NCI-H524 (cell line): ENCODE data around the gene MUS81.

Experiments
- DNase-seq, 2 experiments: peaks; one replicate each; lab custom pipeline; 2025; lab: John Stamatoyannopoulos, UW

MUS81 gene

GRCh38 chr11:65873318-65874156 lies 13.3 kb downstream of the MUS81 start:
- DNase-seq: peak; percentile 87 to 93

GRCh38 chr11:65879617-65880016 lies 19.4 kb downstream of the MUS81 start, which contains the start of gene CTSW:
TSS of gene CTSW (plus strand) at chr11:65879837. CDS start at chr11:65879855, 18 bp downstream.
- DNase-seq: no peak

DNA sequence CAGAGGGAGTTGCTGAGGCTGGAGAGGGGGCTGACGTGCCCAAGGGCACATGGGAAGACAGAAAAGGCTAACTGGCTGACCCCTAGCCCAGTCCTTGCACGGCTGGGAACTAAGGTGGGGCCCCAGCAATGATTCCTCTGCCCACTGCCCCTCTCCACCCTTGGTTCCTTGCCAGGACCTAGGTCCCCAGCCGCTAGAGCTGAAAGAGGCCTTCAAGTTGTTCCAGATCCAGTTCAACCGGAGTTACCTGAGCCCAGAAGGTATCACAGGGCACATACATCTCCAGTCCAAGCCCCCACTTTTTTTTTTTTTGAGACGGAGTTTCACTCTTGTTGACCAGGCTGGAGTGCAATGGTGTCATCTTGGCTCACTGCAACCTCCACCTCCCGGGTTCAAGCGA lies 19.8 kb downstream of the MUS81 start:
- DNase-seq: no peak

- DNase-seq: no peak
Measured at GRCh38 chr11:65880844-65881421, 20.7 kb downstream of the MUS81 start.

GRCh38 chr11:65882120-65883057 lies 22.2 kb downstream of the MUS81 start:
- no peak for DNase-seq

- no peak for DNase-seq
Measured at GRCh38 chr11:65883058-65883761, 23.0 kb downstream of the MUS81 start.

GRCh38 chr11:65883786-65884715 lies 23.8 kb downstream of the MUS81 start:
- no peak for DNase-seq

GRCh38 chr11:65884716-65885092 lies 24.5 kb downstream of the MUS81 start:
- peak; percentile 33 to 69 for DNase-seq

- no peak for DNase-seq
Measured at GRCh38 chr11:65885231-65885630, 25.0 kb downstream of the MUS81 start.

- no peak for DNase-seq
Measured at GRCh38 chr11:65885808-65886536, 25.7 kb downstream of the MUS81 start.

GRCh38 chr11:65886826-65887722 lies 26.8 kb downstream of the MUS81 start:
- no peak for DNase-seq

DNA sequence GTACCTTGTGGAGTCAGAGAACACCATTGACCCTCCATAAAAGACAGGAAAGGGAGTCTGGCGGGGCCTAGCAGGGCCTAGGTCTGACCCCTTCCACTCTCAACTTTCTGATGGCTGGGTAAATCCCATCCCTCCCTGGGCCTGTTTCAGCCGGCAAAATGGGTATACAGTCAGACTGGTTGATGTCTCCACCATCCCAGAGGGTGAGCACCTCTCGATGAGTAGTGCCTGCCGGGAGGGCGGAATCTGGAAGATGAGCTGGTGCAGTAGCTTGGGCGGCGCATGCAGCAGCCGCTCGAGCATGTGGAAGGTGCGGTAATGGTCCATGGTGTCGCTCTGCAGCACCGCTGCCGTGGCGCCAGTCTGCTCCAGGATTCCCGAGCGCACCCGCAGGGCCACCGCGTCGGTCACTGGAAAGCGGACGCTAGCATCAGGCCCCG lies 27.5 kb downstream of the MUS81 start:
- no peak for DNase-seq

DNA sequence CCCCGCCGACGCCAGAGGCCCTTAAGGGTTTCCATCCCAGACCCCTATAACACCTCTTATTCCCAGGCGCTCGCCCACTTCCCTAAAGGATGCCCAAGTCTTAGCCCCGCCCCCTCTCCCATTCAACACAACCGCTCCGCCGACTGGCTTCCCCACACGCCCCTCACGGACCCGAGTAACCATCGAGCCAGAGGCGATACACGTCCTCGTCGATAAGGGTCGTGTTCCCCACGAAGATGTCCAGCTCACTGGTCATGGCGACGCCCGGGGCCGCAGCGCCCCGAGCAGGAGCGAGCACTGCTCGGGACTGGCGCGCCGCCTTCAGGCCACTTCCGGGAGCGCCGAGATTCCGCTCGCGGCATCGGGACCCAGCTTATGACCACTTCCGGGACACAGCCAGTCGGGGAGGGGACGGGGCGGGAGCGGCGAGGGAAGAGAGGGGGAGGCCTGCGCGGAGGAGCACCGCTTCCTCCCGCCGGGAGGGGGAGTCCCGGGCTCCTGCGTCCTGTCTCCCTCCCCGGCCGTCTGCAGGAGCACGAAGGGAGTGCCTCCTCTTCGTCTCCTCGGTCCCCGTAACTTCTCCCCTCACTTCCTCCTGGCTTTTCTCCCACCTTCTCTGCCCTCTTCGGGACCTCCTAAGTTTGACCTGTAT lies 28.1 kb downstream of the MUS81 start, which contains the start of gene FIBP:
TSS of gene FIBP (minus strand) at position 309 of the 652 bp plus-strand sequence. CDS start at position 256, 53 bp downstream.
- DNase-seq: peak; percentile 88 to 94

DNA sequence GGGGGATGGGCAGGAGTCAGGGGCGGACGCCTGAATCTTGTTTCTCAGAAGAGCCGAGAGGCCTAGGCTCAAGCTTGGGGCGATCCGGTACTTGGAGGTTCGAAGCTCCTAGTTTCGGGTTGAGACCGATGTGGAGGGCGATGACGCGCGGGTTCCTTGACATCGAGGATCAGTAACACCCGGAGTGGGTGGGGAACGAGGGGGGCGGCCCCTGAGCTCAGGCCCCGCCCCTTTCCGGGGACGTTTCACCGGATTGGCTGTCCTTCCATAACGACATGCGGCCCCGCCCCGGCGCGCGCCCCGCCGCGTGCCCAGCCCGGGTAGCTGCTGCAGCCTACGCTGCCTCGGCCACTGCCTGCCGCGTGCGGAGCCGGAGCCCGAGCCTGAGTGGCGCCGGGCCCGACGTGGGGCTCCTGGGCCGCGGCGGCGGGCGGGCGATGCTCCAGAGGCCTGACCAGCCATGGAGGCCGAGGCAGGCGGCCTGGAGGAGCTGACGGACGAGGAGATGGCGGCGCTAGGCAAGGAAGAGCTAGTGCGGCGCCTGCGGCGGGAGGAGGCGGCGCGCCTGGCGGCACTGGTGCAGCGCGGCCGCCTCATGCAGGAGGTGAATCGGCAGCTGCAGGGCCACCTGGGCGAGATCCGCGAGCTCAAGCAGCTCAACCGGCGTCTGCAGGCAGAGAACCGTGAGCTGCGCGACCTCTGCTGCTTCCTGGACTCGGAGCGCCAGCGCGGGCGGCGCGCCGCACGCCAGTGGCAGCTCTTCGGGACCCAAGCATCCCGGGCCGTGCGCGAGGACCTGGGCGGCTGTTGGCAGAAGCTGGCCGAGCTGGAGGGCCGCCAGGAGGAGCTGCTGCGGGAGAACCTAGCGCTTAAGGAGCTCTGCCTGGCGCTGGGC lies 30.3 kb downstream of the MUS81 start, which contains the start of gene CCDC85B:
TSS of gene CCDC85B (plus strand) at position 350 of the 895 bp plus-strand sequence. CDS start at position 461, 111 bp downstream.
- DNase-seq: peak; percentile 89 to 95

DNA sequence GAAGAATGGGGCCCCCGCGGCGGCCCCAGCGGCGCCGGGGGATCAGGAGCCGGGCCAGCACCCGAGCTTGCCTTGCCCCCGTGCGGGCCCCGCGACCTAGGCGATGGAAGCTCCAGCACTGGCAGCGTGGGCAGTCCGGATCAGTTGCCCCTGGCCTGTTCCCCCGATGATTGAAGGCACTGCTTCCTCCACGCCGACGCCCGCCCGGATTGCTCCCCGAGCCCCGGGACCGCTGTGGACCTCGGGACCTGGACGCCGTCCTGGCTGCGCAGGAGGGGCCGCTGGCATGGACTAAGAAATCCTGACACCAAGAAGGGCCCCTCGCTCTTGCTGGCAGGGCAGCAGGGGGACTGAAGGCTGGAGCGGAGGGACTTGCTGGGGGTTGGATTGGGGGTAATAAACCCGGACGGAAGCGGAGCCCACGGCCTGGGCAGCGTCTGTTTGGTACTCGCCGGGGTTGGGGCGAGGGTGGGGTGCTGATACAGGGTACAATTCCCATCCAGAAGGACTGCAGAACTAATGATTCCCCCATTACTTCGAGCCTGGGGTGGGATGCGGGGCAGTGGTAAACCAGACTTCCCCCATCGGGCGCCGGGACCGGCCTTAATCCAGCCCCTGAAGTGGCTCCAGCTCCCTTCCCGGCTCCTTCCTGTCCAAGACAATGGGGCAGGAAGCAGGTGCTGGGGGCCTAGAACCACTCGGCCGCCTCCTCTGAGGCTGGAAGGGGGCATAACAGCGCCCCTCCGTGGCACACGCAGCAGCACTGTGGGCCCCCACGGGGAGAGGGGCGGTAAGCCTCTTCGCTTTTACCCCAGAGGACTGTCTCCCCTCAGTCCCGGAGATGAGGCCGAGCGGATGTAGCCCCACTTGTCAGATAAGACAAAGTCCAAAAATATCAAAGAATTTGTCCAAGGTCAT lies 31.2 kb downstream of the MUS81 start:
- DNase-seq: peak; percentile 49 to 71

GRCh38 chr11:65892137-65892540 lies 31.9 kb downstream of the MUS81 start:
- peak in 1 of 2 experiments; percentile 40 for DNase-seq
